ENCODE results near the gene PPIP5K2.

GRCh38 chr5:103166706-103167105, 46.6 kb downstream of the PPIP5K2 start:
- TF ChIP-seq CTCF (conservative IDR thresholded peaks at IDR 0.05; ENCODE audit: low read depth, low read length) (no peak), EZH2 (IDR thresholded peaks at IDR 0.05; ENCODE audit: borderline replicate concordance, low read depth, low read length, poor library complexity, severe bottlenecking) (no peak)

Measured in A673 (cell line).